Measurements from ENCODE around the gene FCGR3A.
"Not testable (repeated sequence)": the region's sequence is repeated elsewhere in the genome, so short reads cannot be mapped to it uniquely, and the experiment has no call there.

The FCGR3A gene
- 0 to 0.06 reads per million in 2 experiments for total RNA-seq

DNA sequence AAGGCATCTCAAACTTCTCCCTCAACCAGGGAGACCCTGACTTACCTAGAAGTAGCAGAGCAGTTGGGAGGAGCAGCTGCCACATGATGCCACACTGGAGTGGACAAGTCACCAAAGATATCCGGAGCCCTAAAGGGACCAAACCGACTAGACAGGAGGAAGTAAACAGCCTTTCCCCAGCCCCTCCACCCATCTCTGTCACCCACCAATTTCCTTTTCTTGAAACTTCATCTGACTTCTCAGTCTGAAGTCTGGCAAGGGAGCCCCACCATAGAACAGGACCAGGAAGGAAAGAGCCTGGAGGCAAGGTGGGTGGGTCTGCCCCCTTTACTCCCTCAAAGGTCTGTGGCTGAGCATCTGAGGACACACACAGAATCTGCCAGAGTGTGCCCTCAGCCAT lies at the start of gene FCGR3A:
TSS of gene FCGR3A (minus strand) at position 167 of the 400 bp plus-strand sequence. CDS start at position 85, 82 bp downstream.
- no peak for DNase-seq (ENCODE audit: low read depth)

DNA sequence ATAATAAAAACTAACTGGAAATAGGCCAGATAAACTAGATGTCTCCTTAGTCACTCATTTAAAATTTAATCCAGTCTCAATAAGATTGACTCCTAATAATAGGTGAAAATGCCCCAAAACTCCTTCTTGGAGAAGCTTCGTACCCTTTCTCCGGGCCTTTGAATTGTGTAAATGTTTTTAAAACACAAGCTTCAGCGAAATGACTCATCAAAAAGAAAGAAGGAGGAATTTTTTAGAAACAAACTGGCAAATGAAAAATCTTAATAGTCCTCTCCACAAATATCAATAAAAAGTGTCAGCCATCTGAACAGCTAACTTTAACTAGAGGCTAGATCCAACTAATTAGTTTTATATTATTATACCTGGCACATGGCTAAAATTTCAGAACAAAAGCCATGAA lies 47.5 kb upstream of the FCGR3A start:
- DNase-seq (ENCODE audit: low read depth): not testable (repeated sequence)

GRCh38 chr1:161595583-161595982 lies 46.0 kb upstream of the FCGR3A start:
- DNase-seq (ENCODE audit: low read depth): not testable (repeated sequence)

GRCh38 chr1:161595173-161595572 lies 45.6 kb upstream of the FCGR3A start:
- DNase-seq (ENCODE audit: low read depth): not testable (repeated sequence)

DNA sequence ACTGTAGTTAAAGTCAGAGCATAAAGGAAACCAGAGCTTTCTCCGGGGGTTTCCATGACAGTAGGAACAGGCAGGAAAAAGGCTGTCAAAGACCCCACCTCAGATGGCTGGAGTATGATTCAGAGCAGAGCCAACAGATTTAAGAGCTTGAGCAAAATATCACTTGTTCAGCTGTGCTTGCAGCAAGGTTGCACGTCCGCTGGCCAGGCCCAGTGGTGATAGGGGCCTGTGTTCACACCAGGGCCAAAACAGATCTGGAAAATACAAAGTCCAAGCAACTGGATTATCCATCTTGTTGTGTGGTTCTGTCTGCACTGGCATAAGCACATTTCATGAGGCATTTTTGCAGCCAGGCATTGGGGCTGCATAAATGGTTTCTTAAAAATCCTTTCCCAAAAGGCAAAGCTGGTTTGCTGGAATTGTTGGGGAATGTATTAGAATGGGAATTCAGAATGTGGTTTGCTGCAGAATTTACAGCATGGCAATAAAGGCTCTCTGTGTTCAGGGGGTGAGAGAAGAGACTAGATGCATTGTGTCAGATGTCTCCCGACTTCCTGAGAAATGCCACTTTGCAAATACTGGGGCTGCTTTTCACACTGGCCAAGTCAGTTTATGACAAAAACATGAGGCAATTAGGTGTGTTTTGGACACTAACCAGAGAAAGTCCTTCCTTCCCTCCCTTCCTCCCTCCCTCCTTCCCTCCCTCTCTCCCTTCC lies 44.8 kb upstream of the FCGR3A start:
- DNase-seq (ENCODE audit: low read depth): not testable (repeated sequence)

DNA sequence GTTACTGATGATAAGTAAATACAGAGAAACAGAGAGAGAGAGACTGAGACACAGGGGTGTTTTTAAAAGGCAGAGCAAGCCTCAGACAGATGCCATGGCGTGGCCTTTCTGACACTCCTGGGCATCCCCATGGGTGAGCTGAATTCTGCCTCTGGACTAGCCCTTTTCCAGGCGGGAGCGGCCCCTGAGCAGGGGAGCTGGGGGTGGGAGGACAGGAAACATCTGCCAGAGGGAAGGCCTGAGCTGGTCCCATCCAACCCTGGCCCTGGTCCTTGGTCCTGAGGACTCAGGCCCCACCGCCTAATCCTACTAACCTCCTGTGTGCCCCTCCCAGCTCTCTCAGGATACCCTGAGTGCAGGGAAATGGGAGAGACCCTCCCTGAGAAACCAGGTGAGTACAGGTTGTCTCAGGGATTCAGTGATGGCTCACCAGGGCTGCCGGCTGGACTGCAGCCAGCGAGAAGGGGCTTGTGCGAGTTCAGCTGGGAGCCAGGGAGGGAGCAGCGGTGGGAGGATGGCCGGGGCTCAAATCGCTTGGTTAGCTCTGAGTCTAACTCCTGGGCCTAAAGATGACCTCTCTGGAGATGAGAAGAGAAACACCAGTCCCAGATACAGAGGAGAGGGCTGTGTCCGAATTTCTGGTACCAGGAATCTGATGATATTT lies 43.6 kb upstream of the FCGR3A start:
- not testable (repeated sequence) for DNase-seq (ENCODE audit: low read depth)

DNA sequence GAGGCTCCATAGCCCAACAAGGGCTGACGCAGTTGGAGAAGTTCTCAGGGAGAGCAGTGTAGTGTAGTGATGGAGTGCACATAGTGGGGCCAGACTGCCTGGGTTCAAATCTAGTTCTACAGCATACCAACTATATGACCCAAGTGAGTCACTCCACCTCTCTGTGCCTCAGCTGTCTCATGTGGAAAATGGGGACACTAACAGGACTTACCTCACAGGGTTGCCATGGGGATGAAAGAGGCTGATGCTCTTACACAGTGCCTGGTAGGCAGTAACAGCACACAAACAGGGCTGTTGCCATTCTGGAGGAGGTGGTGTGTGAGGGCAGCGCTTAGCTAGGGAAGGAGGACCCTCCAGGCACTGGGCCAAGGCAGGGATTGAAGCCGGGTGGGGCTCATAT lies 43.0 kb upstream of the FCGR3A start:
- DNase-seq (ENCODE audit: low read depth): not testable (repeated sequence)

- not testable (repeated sequence) for DNase-seq (ENCODE audit: low read depth)
Measured at GRCh38 chr1:161589920-161590319, 40.3 kb upstream of the FCGR3A start.

GRCh38 chr1:161589365-161589764 lies 39.7 kb upstream of the FCGR3A start:
- DNase-seq (ENCODE audit: low read depth): not testable (repeated sequence)

DNA sequence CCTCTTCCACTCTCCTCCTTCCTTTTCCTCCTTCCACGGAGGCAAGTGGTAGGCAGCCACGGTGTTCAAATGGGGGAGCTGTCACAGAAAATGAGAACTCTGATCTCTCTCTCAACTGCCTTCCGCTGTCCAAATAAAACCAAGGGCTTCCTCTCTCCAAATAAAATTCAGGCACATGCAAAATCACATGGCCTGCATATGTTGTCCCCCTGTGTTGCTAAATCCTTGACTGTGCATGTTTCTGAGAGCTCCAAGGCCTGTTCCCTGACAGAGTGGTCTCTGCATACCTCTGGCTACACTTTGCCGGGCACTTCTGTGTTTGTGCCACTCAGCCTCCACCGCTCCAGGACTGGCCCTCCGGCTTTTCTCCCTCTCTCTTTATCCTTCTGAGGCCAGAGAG lies 39.0 kb upstream of the FCGR3A start:
- DNase-seq (ENCODE audit: low read depth): not testable (repeated sequence)

GRCh38 chr1:161582882-161583281 lies 33.3 kb upstream of the FCGR3A start:
- not testable (repeated sequence) for DNase-seq (ENCODE audit: low read depth)

DNA sequence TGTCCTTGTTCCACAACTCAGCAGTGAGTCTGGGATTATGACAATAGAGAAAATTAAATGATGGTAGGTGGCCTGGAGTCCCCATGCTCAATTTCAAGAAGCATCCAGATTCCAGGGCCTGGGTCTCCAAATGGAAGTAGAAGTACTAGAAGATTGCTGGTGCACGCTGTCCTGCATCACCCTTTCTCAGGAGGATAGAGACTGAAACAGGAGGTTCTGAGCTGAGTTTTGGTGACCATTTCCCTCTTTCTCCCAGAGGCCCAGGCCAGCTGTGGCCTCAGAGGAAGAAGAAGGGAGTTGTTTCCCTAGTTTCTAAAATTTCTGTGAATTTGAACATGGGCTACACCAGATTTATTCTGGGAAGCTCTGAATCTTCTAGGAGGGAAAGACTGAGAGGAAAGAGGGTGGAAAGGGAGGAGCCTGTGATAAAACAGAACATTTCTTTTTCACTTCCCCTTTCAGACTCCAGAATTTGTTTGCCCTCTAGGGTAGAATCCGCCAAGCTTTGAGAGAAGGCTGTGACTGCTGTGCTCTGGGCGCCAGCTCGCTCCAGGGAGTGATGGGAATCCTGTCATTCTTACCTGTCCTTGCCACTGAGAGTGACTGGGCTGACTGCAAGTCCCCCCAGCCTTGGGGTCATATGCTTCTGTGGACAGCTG lies 31.4 kb upstream of the FCGR3A start:
- not testable (repeated sequence) for DNase-seq (ENCODE audit: low read depth)

GRCh38 chr1:161579856-161580507 lies 30.4 kb upstream of the FCGR3A start:
- not testable (repeated sequence) for DNase-seq (ENCODE audit: low read depth)

DNA sequence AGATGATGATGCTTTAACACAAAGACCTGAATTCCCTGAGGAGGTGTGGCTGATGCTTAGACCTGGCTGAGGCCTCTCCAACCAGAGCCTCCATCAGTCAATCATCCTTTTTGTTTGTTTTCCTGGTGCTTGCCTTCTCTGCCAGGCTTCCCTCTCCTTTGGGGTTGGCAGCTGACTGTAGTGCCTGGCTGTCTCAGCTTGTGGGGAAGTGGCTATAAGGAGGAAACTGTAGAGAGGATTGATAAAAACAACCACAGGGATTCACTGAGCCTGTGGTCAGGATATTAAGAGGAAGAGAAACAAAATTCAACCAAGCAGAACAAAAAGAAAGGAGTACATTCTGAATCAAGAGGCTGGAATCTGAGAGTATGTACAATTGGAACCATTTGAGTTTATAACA lies 27.1 kb upstream of the FCGR3A start:
- not testable (repeated sequence) for DNase-seq (ENCODE audit: low read depth)

- DNase-seq (ENCODE audit: low read depth): not testable (repeated sequence)
Measured at GRCh38 chr1:161571703-161572102, 22.1 kb upstream of the FCGR3A start.

- not testable (repeated sequence) for DNase-seq (ENCODE audit: low read depth)
Measured at GRCh38 chr1:161566602-161566960, 17.0 kb upstream of the FCGR3A start.

- DNase-seq (ENCODE audit: low read depth): not testable (repeated sequence)
Measured at GRCh38 chr1:161563522-161563921, 13.9 kb upstream of the FCGR3A start.

- DNase-seq (ENCODE audit: low read depth): not testable (repeated sequence)
Measured at GRCh38 chr1:161562441-161562840, 12.8 kb upstream of the FCGR3A start.

DNA sequence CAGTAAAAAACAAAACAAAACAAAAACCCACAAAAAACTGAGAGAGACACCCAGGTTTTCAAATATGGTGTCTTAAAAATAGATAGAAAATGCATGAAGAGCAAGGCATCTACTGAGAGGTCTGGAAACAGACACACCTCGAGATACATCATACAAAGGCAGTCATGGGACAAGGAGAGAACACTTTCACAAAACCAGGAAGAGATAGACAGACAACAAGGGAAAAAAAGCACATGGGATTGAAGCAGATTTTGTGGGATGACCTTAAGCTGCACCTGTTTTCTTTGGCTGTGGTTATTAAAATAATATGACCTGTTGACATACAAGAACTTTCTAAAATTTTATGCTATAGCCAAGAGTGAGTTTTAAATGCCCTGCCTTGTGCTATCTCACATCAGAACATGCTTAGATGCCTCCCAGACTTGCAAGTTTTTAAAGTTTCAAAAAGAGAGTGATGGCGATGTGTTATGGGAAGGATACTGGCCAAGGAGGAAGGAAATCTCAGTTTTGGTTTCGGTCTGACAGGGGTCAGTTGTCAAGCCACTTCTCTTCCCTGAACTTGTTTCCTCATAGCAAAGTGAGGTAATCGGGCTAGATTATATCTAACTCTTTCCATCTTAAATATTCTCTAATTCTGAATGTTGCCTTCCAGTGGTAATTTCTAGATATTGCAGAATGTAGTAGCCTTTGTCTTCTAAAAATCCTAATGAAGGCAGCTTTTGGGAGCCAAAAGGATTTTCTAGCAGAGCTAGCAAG lies 11.5 kb upstream of the FCGR3A start:
- DNase-seq (ENCODE audit: low read depth): not testable (repeated sequence)

GRCh38 chr1:161557506-161558450 lies 8.2 kb upstream of the FCGR3A start:
- DNase-seq (ENCODE audit: low read depth): not testable (repeated sequence)
